Stimulated activated CD8-positive, alpha-beta memory T cell treated with anti-CD3 and anti-CD28 coated beads, Interleukin-7, amount 100 ng/mL, for 24 hours (primary cell): ENCODE data around the gene HECTD1.
"Not testable (repeated sequence)": the region's sequence is repeated elsewhere in the genome, so short reads cannot be mapped to it uniquely, and the experiment has no call there.

ENCODE experiments used
- DNase-seq: peaks from one replicate; pipeline ENCODE4 v3.0.0-alpha.2; 2020; ENCODE audit warnings: low read depth

HECTD1 gene

DNA sequence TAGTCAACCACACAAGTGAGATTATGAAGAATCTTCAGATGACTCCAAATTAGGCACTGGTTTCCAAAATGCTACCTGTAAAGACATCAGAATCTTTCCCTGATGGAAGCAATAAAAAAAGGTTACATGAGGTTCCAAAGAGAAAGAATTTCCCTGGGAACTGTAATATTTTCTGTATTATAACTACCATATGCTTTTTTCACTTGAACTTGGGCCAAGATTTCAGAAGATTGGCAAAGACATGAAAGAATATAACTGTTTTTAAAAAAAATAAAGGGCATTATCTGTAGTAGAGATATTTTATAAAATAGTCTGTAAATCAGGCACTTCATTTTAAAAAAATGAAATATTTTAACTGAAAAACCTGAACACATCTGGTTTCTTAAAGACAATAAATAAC is 12.9 kb downstream of the HECTD1 start:
- DNase-seq: no peak

GRCh38 chr14:31194095-31194494 is 13.5 kb downstream of the HECTD1 start:
- no peak for DNase-seq

- not testable (repeated sequence) for DNase-seq
These were observed 15.0 kb downstream of the HECTD1 start for GRCh38 chr14:31192544-31192943.

DNA sequence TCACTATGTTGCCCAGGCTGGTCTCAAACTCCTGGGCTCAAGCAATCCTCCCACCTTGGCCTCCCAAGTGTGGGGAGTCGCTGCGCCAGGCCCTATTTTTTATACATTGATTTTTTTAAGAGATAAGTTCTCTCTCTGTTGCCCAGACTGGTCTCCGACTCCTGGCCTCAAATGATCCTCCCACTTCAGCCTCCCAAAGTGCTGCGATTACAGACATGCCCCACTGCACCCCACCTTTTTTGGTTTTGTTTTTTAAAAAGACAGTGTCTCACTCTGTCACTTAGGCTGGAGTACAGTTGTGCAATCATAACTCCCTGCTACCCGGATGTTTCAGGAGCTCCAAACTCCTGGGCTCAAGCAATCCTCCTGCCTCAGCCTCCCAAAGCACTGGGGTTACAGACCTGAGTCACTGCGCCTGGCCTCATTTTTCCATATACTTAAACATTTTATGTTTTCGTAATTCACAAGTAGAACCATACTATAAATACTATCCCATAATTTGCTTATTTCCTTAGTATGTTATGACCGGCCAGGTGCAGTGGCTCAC is 16.8 kb downstream of the HECTD1 start:
- DNase-seq: no peak

DNA sequence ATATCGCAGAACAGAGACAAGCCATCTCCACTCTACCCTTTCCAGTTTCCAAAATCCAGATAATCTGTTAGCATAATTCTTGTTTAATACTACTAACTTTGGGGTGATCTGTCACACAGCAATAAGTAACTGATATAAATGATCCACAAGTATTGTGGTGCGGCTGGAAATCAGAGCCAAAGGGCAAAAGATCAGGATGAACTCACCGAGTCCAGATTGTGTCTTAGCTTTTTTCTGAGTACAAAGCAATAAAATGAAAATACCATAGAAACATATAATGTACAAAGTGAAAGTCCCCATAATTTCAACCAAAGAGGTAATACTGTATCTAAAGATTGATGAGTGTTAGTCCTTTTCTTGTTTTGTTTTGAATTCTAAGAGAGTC is 17.4 kb downstream of the HECTD1 start:
- no peak for DNase-seq

DNA sequence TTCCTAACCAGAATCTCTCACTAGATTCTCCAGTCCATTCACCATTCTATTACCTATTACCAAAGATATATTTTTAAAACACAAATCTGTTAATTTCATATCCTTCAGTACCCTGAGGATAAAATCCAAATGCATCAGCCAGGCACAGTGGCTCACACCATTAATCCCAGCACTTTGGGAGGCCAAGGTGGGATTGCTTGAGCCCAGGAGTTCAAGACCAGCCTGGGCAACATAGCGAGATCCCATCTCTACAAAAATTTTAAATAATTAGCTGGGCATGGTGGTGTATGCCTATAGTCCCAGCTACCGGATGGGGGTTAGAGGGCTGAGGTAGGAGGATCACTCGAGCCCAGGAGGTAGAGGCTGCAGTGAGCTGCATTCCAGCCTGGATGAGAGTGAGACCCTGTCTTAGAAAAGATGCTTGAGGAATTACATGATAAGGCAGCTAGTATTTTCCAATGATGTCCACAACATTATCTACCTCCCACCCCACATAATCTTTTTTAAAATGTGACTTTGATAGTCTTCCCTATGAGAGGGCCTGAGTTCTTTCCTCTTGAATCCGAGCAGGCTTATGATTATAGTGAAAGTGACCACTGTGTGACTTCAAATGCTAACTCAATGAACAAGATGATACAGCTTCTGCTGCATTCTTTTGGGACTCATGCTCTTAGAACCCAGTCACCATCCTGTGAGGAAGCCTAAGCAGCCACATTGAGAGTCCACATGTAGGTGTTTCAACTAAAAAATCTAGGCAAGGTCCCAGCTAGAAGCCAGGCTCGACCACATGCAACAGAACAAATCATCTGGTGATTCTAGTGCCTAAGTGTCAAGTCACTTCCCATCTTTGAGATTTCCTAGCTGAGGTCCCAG is 18.0 kb downstream of the HECTD1 start:
- DNase-seq: no peak

DNA sequence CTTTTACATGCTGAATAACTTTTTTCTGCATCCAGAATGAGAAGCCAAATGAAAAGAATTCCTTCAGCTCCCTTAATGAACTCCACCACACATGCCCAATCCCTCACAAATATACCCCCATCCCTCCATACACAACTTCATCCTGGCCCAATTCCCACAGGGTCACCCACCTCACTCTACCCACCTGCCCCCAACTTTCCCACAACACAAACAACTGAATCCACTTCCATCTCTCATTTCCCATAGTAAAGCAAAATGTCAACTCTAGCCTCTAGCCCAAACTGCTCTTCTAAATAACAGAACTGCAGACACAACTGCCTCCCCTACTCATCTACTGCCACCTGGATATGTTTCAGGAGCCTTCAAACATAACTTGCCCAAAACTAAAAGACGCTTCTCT is 18.8 kb downstream of the HECTD1 start:
- no peak for DNase-seq

GRCh38 chr14:31182016-31182415 is 25.6 kb downstream of the HECTD1 start:
- not testable (repeated sequence) for DNase-seq

GRCh38 chr14:31181271-31181670 is 26.3 kb downstream of the HECTD1 start:
- DNase-seq: no peak

- DNase-seq: no peak
These were observed 27.1 kb downstream of the HECTD1 start for GRCh38 chr14:31180299-31181051.

GRCh38 chr14:31174433-31174832 is 33.2 kb downstream of the HECTD1 start:
- no peak for DNase-seq

GRCh38 chr14:31173120-31173837 is 34.3 kb downstream of the HECTD1 start:
- DNase-seq: no peak

DNA sequence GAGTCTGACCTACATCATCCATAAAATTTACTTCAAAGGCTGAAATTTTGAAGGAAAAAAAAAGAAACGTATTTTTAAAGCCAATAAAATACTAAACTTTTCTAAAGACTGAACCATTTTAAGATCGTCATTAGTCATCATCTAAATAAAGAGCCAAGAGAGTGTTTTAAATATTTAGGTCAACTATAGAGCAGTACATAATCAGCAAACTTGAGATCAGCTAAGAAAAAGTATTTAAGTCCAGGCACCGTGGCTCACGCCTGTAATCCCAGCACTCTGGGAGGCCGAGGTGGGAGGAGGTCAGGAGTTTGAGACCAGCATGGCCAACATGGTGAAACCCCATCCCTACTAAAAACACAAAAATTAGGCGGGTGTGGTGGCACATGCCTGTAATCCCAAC is 35.5 kb downstream of the HECTD1 start:
- DNase-seq: no peak

DNA sequence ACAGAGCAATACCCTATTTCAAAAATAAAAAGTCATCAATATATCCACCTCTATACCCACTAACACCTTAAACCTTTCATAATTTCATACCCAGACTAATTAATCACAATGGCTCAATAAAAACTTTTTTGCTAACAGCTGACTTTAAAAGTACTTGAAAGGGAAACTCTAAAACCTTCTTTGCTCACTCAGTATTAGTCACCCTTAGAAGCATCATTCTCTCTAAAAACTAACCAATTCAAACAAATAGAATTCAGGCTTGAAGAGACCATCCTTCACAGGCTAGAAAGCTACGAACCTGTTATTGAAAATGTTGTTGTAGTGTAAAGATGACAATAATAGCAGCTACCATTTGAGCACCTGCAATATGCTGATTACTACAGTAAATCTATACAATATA is 37.2 kb downstream of the HECTD1 start:
- no peak for DNase-seq

GRCh38 chr14:31169877-31170276 is 37.7 kb downstream of the HECTD1 start:
- no peak for DNase-seq

- DNase-seq: no peak
These were observed 40.6 kb downstream of the HECTD1 start for GRCh38 chr14:31167032-31167431.

DNA sequence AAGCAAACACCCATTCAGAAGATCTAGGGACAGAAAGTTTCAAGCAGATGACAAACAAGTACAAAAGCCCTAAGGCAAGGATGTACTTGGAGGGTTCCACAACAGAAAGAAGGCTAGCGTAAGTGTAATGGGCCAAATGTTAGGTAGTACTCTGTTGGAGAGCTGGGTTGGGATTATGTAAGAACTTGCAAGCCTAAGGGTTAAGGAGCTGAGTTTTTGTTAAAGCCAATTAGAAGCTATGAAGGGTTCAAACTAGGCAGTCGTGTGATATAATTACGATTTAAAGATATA is 41.4 kb downstream of the HECTD1 start:
- no peak for DNase-seq

DNA sequence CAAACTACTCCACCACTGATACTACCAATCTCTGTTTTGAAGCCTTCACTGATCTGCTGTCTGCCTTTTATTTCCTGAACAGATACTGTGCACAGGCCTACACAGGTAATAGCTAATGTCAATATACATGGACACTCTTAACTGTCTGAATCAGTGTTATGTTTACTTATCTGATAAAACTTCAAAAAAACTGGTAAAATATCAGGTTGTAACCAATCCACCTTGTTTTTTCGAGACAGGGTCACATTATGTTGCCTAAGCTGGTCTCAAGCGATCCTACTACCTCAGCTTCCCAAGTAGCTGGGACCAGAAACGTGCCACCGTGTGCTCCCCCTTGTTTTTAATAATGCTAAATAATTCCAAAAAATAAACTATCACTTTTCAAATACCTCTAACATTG is 43.5 kb downstream of the HECTD1 start:
- DNase-seq: no peak

- DNase-seq: no peak
These were observed 44.5 kb downstream of the HECTD1 start for GRCh38 chr14:31162910-31163649.

GRCh38 chr14:31161274-31161673 is 46.3 kb downstream of the HECTD1 start:
- DNase-seq: no peak

GRCh38 chr14:31159682-31160296 is 47.8 kb downstream of the HECTD1 start:
- DNase-seq: no peak

DNA sequence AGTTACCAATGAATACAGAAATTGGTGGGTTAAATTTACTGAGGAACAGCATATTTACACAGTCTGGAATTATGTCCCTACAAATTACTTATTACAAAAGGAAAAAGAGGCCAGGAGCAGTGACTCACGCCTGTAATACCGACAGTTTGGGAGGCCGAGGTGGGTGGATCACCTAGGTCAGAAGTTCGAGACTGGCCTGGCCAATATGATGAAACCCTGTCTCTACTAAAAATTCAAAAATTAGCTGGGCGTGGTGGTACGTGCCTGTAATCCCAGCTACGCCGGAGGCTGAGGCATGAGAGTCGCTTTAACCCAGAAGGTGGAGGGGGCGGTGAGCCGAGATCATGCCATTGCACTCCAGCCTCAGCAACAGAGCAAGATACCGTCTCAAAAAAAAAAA is 52.6 kb downstream of the HECTD1 start:
- DNase-seq: no peak
